Measurements from ENCODE around the gene PAMR1.

PAMR1 gene

DNA sequence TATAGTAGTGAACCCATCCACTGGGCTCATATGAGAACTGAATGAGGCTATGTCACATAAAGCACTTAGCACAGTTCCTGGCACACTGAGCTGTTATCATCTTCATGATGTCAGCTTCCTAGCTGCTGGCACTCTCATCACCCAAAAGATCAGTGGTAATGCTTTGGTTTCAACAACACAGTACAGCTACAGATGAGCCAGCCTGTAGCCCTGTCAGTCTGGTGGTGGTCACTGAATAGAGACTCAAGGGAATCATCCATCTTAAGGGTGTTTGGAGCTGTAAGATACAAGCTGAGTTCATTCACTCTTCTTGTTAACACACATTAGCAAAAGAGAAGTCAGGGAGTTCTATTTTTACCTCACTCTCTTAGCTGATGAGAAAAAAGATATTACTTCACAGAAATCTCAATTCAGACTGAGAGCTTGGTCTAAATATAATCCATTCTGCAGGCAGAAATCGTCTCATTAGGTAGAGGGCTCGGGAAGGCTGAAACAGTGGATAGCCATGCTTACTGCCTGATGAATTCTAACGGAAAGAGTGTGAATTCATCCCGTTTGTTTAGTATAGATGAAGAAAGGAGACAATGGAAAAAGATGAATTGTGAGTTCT lies 99.7 kb downstream of the PAMR1 start:
- TF ChIP-seq, protein P1, sequence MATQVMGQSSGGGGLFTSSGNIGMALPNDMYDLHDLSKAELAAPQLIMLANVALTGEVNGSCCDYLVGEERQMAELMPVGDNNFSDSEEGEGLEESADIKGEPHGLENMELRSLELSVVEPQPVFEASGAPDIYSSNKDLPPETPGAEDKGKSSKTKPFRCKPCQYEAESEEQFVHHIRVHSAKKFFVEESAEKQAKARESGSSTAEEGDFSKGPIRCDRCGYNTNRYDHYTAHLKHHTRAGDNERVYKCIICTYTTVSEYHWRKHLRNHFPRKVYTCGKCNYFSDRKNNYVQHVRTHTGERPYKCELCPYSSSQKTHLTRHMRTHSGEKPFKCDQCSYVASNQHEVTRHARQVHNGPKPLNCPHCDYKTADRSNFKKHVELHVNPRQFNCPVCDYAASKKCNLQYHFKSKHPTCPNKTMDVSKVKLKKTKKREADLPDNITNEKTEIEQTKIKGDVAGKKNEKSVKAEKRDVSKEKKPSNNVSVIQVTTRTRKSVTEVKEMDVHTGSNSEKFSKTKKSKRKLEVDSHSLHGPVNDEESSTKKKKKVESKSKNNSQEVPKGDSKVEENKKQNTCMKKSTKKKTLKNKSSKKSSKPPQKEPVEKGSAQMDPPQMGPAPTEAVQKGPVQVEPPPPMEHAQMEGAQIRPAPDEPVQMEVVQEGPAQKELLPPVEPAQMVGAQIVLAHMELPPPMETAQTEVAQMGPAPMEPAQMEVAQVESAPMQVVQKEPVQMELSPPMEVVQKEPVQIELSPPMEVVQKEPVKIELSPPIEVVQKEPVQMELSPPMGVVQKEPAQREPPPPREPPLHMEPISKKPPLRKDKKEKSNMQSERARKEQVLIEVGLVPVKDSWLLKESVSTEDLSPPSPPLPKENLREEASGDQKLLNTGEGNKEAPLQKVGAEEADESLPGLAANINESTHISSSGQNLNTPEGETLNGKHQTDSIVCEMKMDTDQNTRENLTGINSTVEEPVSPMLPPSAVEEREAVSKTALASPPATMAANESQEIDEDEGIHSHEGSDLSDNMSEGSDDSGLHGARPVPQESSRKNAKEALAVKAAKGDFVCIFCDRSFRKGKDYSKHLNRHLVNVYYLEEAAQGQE (IDR thresholded peaks at IDR 0.05; ENCODE audit: insufficient read depth in 1 of 2, low read depth in 2 of 2, low read length in 2 of 2) = no peak
- TF ChIP-seq POLR2AphosphoS5 (IDR thresholded peaks at IDR 0.05; ENCODE audit: low read depth, low read length) = no peak
- no peak for TF ChIP-seq TAF1 (IDR thresholded peaks at IDR 0.05; ENCODE audit: borderline replicate concordance, insufficient read depth, low read length)
- no peak for TF ChIP-seq FOXP2 (optimal IDR thresholded peaks at IDR 0.05; ENCODE audit: borderline replicate concordance, extremely low read depth, extremely low read length, insufficient read depth)
- TF ChIP-seq SIN3A (IDR thresholded peaks at IDR 0.05; ENCODE audit: borderline replicate concordance, insufficient read depth, low read length) = no peak

GRCh38 chr11:35424157-35424940 lies 101.1 kb downstream of the PAMR1 start:
- TF ChIP-seq FOXP2 (optimal IDR thresholded peaks at IDR 0.05; ENCODE audit: borderline replicate concordance, extremely low read depth, extremely low read length, insufficient read depth) = no peak
- TF ChIP-seq POLR2AphosphoS5 (IDR thresholded peaks at IDR 0.05; ENCODE audit: low read depth, low read length) = no peak
- TF ChIP-seq SIN3A (IDR thresholded peaks at IDR 0.05; ENCODE audit: borderline replicate concordance, insufficient read depth, low read length) = no peak
- TF ChIP-seq TAF1 (IDR thresholded peaks at IDR 0.05; ENCODE audit: borderline replicate concordance, insufficient read depth, low read length) = no peak
- TF ChIP-seq, protein P1 (IDR thresholded peaks at IDR 0.05; ENCODE audit: insufficient read depth in 1 of 2, low read depth in 2 of 2, low read length in 2 of 2) = no peak

DNA sequence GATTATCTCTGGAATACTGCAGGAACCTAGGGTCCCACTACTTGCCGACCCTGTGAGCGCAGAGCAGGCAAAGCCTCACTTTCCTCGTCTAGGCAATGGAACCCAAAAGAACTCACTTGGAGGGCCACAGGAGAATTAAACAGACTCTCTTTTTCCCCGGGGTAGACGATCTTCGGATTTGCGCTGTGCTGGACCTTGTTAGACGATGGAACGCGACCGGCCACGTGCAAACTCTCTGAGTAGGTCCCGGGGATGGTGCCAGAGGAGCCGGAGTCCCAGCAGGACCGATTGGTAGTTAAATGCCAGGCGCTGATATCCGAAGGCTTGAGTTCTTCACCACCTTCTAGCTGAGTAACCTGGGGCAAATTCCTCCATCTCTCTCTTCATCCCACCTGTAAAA lies 105.0 kb downstream of the PAMR1 start:
- no peak for TF ChIP-seq FOXP2 (optimal IDR thresholded peaks at IDR 0.05; ENCODE audit: borderline replicate concordance, extremely low read depth, extremely low read length, insufficient read depth)
- TF ChIP-seq SIN3A (IDR thresholded peaks at IDR 0.05; ENCODE audit: borderline replicate concordance, insufficient read depth, low read length) = no peak
- no peak for TF ChIP-seq POLR2AphosphoS5 (IDR thresholded peaks at IDR 0.05; ENCODE audit: low read depth, low read length)

GRCh38 chr11:35419830-35420333 lies 105.5 kb downstream of the PAMR1 start:
- TF ChIP-seq POLR2AphosphoS5 (IDR thresholded peaks at IDR 0.05; ENCODE audit: low read depth, low read length) = no peak
- TF ChIP-seq FOXP2 (optimal IDR thresholded peaks at IDR 0.05; ENCODE audit: borderline replicate concordance, extremely low read depth, extremely low read length, insufficient read depth) = no peak
- TF ChIP-seq, protein P1 (IDR thresholded peaks at IDR 0.05; ENCODE audit: insufficient read depth in 1 of 2, low read depth in 2 of 2, low read length in 2 of 2) = no peak
- no peak for TF ChIP-seq SIN3A (IDR thresholded peaks at IDR 0.05; ENCODE audit: borderline replicate concordance, insufficient read depth, low read length)
- no peak for TF ChIP-seq TAF1 (IDR thresholded peaks at IDR 0.05; ENCODE audit: borderline replicate concordance, insufficient read depth, low read length)

DNA sequence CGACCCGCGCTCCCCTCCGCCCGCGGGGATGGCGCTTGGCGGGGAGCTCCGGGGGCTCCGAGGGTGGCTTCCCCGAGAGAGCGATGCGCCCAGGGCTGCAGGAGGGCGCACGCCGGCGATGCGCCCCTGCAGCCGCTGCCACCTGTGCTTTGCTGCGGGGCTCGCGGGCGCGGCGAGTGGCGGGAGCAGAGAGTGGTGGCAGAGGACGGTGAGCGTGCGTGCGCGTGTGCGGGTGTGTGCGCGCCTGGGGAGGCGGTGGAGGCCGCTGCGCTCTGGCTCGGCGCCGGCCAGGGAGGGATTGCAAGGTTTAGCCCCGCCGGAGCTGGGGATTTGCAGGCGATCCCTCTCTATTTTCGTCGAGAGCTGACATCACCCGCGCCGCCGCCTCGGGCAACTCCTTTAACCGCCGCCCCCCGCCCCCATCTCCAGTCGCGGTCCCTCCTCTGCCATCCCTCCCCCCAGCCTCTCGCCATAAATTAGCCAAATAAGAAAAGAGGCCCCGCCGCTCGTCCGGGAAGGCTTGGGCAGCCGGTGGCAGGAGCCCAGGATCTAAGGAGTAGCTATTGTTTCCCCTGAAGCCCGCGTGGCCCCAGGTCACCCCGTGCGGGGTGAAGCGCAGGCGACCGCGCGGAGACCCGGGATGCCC lies 106.1 kb downstream of the PAMR1 start, which contains the start of gene SLC1A2:
SLC1A2 (minus strand) TSS at position 375 of the 646 bp plus-strand sequence. CDS start 592 bp downstream, outside the sequence.
- TF ChIP-seq TAF1 (IDR thresholded peaks at IDR 0.05; ENCODE audit: borderline replicate concordance, insufficient read depth, low read length) (no peak), POLR2AphosphoS5 (IDR thresholded peaks at IDR 0.05; ENCODE audit: low read depth, low read length) (no peak), FOXP2 (optimal IDR thresholded peaks at IDR 0.05; ENCODE audit: borderline replicate concordance, extremely low read depth, extremely low read length, insufficient read depth) (no peak), SIN3A (IDR thresholded peaks at IDR 0.05; ENCODE audit: borderline replicate concordance, insufficient read depth, low read length) (no peak)
- TF ChIP-seq, protein P1 (IDR thresholded peaks at IDR 0.05; ENCODE audit: insufficient read depth in 1 of 2, low read depth in 2 of 2, low read length in 2 of 2) = no peak

Data from PFSK-1 (cell line).